ENCODE results near the gene CYP27A1.
A peak's percentile ranks its signal among the peaks of the same experiment; 100 is the strongest.
"Not testable (repeated sequence)": the region's sequence is repeated elsewhere in the genome, so short reads cannot be mapped to it uniquely, and the experiment has no call there.

The CYP27A1 gene

GRCh38 chr2:218833023-218833609 lies 51.2 kb downstream of the CYP27A1 start:
- no peak for DNase-seq

- no peak for DNase-seq
Observed at GRCh38 chr2:218834685-218835084, 52.7 kb downstream of the CYP27A1 start.

GRCh38 chr2:218837495-218837894 lies 55.5 kb downstream of the CYP27A1 start:
- DNase-seq, result no peak

GRCh38 chr2:218839430-218839829 lies 57.5 kb downstream of the CYP27A1 start:
- DNase-seq, result no peak

- no peak for DNase-seq
Observed at GRCh38 chr2:218839888-218840287, 57.9 kb downstream of the CYP27A1 start.

GRCh38 chr2:218844334-218844733 lies 62.4 kb downstream of the CYP27A1 start:
- not testable (repeated sequence) for DNase-seq

- not testable (repeated sequence) for DNase-seq
Observed at GRCh38 chr2:218846963-218847362, 65.0 kb downstream of the CYP27A1 start.

GRCh38 chr2:218849721-218850120 lies 67.8 kb downstream of the CYP27A1 start:
- no peak for DNase-seq

GRCh38 chr2:218850796-218851195 lies 68.8 kb downstream of the CYP27A1 start:
- DNase-seq, result no peak

- DNase-seq, result no peak
Observed at GRCh38 chr2:218851286-218851685, 69.3 kb downstream of the CYP27A1 start.

- peak; percentile 72 for DNase-seq
Observed at GRCh38 chr2:218852911-218853667, 71.1 kb downstream of the CYP27A1 start.

GRCh38 chr2:218853766-218854165 lies 71.8 kb downstream of the CYP27A1 start:
- no peak for DNase-seq

- no peak for DNase-seq
Observed at GRCh38 chr2:218854860-218855259, 72.9 kb downstream of the CYP27A1 start.

- DNase-seq, result no peak
Observed at GRCh38 chr2:218855305-218856166, 73.6 kb downstream of the CYP27A1 start.

GRCh38 chr2:218856167-218856895 lies 74.4 kb downstream of the CYP27A1 start:
- DNase-seq, result no peak

- no peak for DNase-seq
Observed at GRCh38 chr2:218856896-218857243, 74.9 kb downstream of the CYP27A1 start.

- DNase-seq, result no peak
Observed at GRCh38 chr2:218857371-218858137, 75.6 kb downstream of the CYP27A1 start.

- DNase-seq, result no peak
Observed at GRCh38 chr2:218858138-218858445, 76.1 kb downstream of the CYP27A1 start.

- DNase-seq, result no peak
Observed at GRCh38 chr2:218858671-218859555, 77.0 kb downstream of the CYP27A1 start.

GRCh38 chr2:218859556-218859987 lies 77.6 kb downstream of the CYP27A1 start, which contains the start of gene WNT6:
WNT6 (plus strand) TSS chr2:218859805; CDS start chr2:218860038, 233 bp downstream.
- no peak for DNase-seq
